Measurements from ENCODE around the gene ACTR2.
A peak's percentile ranks its signal among the peaks of the same experiment; 100 is the strongest.

The ACTR2 gene

GRCh38 chr2:65276609-65277008 lies 49.0 kb downstream of the ACTR2 start:
- H3K4me3 ChIP-seq (ENCODE audit: control insufficient read depth, low read depth, low read length): no peak overlapping the region
- DNase-seq (ENCODE audit: low read depth): peak; percentile 51
- no peak for TF ChIP-seq CTCF (conservative IDR thresholded peaks at IDR 0.05; ENCODE audit: control insufficient read depth, insufficient read depth, low read depth, low read length)

DNA sequence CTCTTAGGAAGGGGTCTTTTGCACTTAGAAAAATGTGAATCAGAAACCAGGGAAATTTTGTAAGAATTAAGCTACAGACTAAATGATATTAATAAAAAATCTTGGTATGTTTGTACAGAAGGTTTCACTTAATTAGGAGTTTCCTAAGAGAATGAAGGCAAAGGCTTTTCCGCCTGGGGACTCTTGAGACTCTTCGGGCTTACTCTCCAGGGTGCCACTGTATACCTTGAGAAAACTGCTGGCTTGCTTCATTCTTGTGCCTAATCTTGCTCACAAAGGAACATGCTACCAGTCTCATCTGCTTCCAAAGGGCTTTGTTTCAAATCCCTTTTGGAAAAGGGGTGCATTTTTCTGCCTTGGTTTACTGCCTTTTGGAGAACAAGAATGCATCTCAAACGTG lies 49.5 kb downstream of the ACTR2 start:
- TF ChIP-seq CTCF (conservative IDR thresholded peaks at IDR 0.05; ENCODE audit: control insufficient read depth, insufficient read depth, low read depth, low read length): no peak
- DNase-seq (ENCODE audit: low read depth): no peak

GRCh38 chr2:65277791-65278483 lies 50.3 kb downstream of the ACTR2 start:
- peak; percentile 9 for TF ChIP-seq CTCF (conservative IDR thresholded peaks at IDR 0.05; ENCODE audit: control insufficient read depth, insufficient read depth, low read depth, low read length)
- no peak overlapping the region for H3K4me3 ChIP-seq (ENCODE audit: control insufficient read depth, low read depth, low read length)
- peak; percentile 37 for DNase-seq (ENCODE audit: low read depth)

More for the DNA sequence above, 49.5 kb downstream of the ACTR2 start:
- no peak overlapping the region for H3K4me3 ChIP-seq (ENCODE audit: control insufficient read depth, low read depth, low read length)

GRCh38 chr2:65278531-65278981 lies 50.9 kb downstream of the ACTR2 start:
- H3K4me3 ChIP-seq (ENCODE audit: control insufficient read depth, low read depth, low read length): no peak overlapping the region
- peak; percentile 71 for DNase-seq (ENCODE audit: low read depth)
- TF ChIP-seq CTCF (conservative IDR thresholded peaks at IDR 0.05; ENCODE audit: control insufficient read depth, insufficient read depth, low read depth, low read length): no peak

DNA sequence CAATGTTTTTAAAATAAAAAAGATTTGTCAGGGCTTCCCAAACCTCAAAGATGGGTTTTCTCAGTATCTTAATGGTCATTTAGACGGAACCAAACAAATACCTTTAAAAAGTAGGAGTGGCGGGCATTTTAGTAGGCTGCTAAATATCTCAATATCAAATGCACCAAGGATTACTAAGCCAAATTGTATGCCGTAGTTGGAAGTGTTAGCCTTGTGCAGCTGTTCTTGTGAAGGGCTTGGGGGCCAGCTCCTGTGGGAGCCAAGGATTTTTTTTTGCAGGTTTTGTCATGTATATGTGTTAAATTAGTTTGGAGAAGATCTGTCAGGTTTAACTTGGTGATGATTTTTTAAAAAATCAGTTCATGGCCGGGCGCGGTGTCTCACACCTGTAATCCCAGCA lies 52.1 kb downstream of the ACTR2 start:
- no peak for TF ChIP-seq CTCF (conservative IDR thresholded peaks at IDR 0.05; ENCODE audit: control insufficient read depth, insufficient read depth, low read depth, low read length)
- no peak for DNase-seq (ENCODE audit: low read depth)
- H3K4me3 ChIP-seq (ENCODE audit: control insufficient read depth, low read depth, low read length): no peak overlapping the region

DNA sequence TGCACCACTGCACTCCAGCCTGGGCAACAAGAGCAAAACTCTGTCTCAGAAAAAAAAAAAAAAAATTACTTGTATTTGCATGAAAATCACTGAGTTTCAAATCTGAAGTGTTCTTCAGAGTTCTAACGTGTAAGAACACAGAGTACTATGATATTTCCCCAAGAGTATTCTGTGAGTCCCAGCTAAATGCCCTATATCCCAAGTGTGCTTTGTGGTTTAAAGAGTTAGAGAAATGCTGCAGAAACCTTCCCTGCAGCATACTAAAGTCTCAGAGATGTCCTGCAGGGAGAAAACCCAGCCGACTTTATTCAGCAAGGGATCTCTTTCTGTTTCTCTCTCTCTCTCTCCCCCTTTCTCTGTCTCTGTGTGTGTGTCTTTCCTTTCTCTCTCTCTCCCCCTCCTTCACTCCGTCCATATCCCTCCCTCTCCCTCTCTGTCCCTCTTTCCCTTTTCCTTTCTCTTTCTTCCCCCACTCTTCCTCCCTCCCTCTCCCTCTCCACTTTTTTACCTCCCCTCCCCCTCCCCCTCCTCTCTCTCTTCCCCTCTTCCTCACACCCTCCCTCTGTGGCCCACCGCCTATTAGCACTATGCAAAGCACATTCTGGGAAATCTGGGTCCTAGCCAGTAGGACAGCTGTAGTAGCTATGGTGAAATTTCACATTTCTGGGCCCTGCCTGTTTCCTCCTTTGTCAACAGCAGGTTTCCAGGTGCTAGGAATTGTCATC lies 54.2 kb downstream of the ACTR2 start:
- H3K4me3 ChIP-seq (ENCODE audit: control insufficient read depth, low read depth, low read length): no peak overlapping the region
- TF ChIP-seq CTCF (conservative IDR thresholded peaks at IDR 0.05; ENCODE audit: control insufficient read depth, insufficient read depth, low read depth, low read length): no peak
- DNase-seq (ENCODE audit: low read depth): peak; percentile 44
